ENCODE data around the gene BBOF1. TPM values are rescaled to one million over a fixed set of nuclear protein-coding genes. Genes with fewer than 3 reads are reported as not detected.

The BBOF1 gene
- total RNA-seq, 1 experiment from 2014 or later: 4.0 TPM

- CTCF ChIA-PET: no interaction called here
Observed at GRCh38 chr14:74034572-74034971, 15.4 kb downstream of the BBOF1 start.

More at GRCh38 chr14:74034572-74034971, 15.4 kb downstream of the BBOF1 start:
- Histone ChIP-seq H4K20me1 (ENCODE audit: insufficient read depth) (no peaks in the 10 kb centered on the region), H3K4me1 (ENCODE audit: control insufficient read depth in 1 of 2, insufficient read depth in 2 of 2, low read length in 2 of 2) (no peaks in the 10 kb centered on the region), H3K27me3 (ENCODE audit: insufficient read depth, low read length) (no peaks in the 10 kb centered on the region), H3K79me2 (ENCODE audit: insufficient read depth, low read length) (no peaks in the 10 kb centered on the region), H3K36me3 (ENCODE audit: control insufficient read depth in 1 of 2, insufficient read depth in 2 of 2, low read length in 2 of 2) (no peaks in the 10 kb centered on the region), H3K9ac (ENCODE audit: low read length) (no peak overlapping the region), H3K4me3 (replicated peaks in 1 of 2; ENCODE audit: low read depth in 1 of 2, low read length in 2 of 2) (no peak overlapping the region), H3K9me3 (ENCODE audit: control insufficient read depth in 1 of 2, insufficient read depth in 1 of 2, low read depth in 1 of 2, low read length in 2 of 2) (no peaks in the 10 kb centered on the region), H3K4me2 (ENCODE audit: low read length) (no peak overlapping the region), H3K27ac (ENCODE audit: low read depth, low read length) (no peak overlapping the region), H2AFZ (ENCODE audit: low read depth, low read length, poor library complexity, severe bottlenecking) (no peak overlapping the region), H3K9me2 (ENCODE audit: insufficient read depth) (no peaks in the 10 kb centered on the region)
- no TSS peak for BruUV-seq (replicated peaks)
- RAD21 ChIA-PET (ENCODE audit: low non-redundant PET in 1 of 2, low total read pairs in 2 of 2, uncharacterized antibody in 2 of 2, unreplicated experiment in 2 of 2): no interaction called here
- intact Hi-C loops (cut with micrococcal nuclease): no loop called here
- POLR2A ChIA-PET: no interaction called here
- TF ChIP-seq YY1 (IDR thresholded peaks at IDR 0.05; ENCODE audit: extremely low read depth, insufficient replicate concordance, low read depth, low read length) (no peak), EZH2 (IDR thresholded peaks at IDR 0.05) (no peak), CEBPB (IDR thresholded peaks at IDR 0.05; ENCODE audit: low read depth) (no peak), REST (IDR thresholded peaks at IDR 0.05; ENCODE audit: low read depth) (no peak), CTCF (IDR thresholded peaks at IDR 0.05 in 2 of 3, conservative IDR thresholded peaks at IDR 0.05 in 1 of 3; ENCODE audit: borderline replicate concordance in 1 of 3, insufficient read depth in 1 of 3, low read depth in 2 of 3, low read length in 2 of 3) (no peak), SIN3A (IDR thresholded peaks at IDR 0.05; ENCODE audit: low read depth) (no peak), ZFX (IDR thresholded peaks at IDR 0.05) (no peak), RAD21 (IDR thresholded peaks at IDR 0.05; ENCODE audit: low read depth) (no peak), TCF7L2 (IDR thresholded peaks at IDR 0.05; ENCODE audit: borderline replicate concordance, extremely low read depth, insufficient read depth, insufficient read length) (no peak), ATF3 (IDR thresholded peaks at IDR 0.05) (no peak)
- ATAC-seq: no peak
- no peak for DNase-seq (ENCODE audit: low read depth, low spot score)
